HG03097 (cell line): ENCODE measurements around the gene GP1BA.

Experiments
- ATAC-seq: cut with Tn5 transposase; IDR thresholded peaks from one replicate; pipeline ENCODE4 v1.9.1; 2021; ENCODE audit not compliant: unreplicated experiment, low FRiP score

Gene GP1BA

DNA sequence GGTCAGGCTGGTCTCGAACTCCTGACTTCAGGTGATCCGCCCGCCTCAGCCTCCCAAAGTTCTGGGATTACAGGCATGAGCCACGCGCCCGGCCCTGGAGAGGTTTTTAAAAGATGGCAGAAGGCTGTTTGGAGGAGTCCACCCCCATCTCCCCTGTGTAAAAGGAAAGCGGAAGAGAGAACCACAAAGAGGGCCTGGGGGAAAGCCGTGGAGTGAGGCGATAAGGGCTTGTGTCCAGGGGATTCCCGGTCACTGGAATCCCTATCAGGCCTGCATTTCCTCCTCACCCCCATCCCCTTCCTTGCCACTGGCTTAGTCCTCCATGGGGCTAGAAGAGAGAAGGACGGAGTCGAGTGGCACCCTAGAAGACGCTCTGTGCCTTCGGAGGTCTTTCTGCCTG lies at the start of gene GP1BA:
Gene GP1BA (plus strand): TSS at position 315 of the 400 bp plus-strand sequence. CDS start 328 bp downstream, outside the sequence.
- ATAC-seq: no peak

GRCh38 chr17:4884489-4884888 lies 47.6 kb upstream of the GP1BA start:
- no peak for ATAC-seq

GRCh38 chr17:4886830-4887229 lies 45.2 kb upstream of the GP1BA start:
- no peak for ATAC-seq

GRCh38 chr17:4887581-4887980 lies 44.5 kb upstream of the GP1BA start:
- no peak for ATAC-seq

DNA sequence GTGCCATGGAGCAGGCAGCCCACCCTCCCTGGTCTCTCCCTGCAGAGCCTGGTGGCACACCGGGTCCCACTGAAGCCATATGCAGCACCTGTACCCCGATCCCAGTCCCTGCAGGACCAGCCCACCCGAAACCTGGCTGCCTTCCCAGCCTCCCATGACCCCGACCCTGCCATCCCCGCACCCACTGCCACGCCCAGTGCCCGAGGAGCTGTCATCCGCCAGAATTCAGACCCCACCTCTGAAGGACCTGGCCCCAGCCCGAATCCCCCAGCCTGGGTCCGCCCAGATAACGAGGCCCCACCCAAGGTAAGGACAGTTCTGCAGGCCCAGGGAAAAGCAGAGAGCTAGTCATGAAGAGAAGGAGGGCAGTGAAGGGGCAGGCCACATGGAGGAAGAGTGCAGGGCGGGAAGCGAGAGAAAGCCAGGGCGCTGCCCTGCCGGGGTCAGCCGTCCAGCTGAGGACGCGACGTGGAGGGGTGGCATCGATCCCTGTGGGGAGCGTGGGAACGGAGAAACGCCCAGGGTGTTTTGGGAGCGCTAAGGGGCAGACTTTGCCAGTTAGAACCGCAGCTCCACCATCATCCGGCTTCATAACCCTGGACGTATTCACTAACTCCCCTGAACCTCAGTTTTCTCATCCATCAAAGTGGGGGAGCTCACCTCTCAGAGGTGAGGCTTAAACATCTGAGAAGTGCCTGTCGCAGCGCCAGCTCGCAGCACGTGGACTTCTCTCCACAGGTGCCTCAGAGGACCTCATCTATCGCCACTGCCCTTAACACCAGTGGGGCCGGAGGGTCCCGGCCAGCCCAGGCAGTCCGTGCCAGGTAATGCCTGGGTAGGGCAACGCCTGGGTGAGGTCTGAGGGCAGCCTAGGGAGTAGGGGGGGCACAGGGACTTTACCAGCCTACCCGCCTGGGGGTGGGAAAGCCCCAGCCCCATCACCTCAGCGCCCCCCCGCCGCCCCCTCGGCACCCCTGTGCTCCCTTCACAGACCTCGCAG lies 40.4 kb upstream of the GP1BA start:
- no peak for ATAC-seq

DNA sequence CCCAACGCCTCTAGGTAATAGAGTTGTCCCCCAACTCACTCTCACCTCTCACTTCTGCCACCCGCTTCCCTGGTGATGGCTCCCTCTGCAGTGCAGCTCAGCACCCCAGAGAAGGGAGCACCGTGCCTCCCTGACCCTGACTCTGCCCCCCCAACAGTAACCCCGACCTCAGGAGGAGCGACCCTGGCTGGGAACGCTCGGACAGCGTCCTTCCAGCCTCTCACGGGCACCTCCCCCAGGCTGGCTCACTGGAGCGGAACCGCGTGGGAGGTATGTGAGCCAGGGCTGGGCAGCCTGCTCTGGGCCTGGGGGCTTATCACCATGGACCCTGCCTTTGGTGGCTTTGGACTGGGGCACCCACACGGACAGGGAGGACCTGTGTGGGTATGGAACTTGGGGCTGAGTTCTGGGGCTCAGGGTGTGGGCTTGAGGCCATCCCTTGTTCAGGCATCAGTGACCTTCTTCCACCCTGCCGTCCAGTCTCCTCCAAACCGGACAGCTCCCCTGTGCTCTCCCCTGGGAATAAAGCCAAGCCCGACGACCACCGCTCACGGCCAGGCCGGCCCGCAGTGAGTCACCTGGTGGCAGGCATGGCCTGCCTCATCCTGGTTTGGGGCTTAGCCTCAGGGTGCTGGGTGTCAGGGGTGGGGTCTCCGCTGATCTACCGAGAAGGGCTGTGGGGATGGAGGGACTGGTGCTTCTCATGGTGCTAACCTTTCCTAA lies 39.4 kb upstream of the GP1BA start:
- no peak for ATAC-seq

- no peak for ATAC-seq
Measured at GRCh38 chr17:4893272-4893671, 38.8 kb upstream of the GP1BA start.

- ATAC-seq: no peak
Measured at GRCh38 chr17:4893721-4894560, 38.1 kb upstream of the GP1BA start.

DNA sequence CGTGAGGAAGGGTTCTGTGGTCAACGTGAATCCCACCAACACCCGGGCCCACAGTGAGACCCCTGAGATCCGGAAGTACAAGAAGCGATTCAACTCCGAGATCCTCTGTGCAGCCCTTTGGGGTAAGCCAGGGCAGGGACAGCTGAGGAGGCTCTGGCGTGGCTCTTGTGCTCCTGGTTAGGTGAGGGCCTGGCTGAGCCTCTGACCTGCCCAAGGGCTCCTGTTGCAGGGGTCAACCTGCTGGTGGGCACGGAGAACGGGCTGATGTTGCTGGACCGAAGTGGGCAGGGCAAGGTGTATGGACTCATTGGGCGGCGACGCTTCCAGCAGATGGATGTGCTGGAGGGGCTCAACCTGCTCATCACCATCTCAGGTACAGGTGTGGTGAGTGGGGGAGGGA lies 37.0 kb upstream of the GP1BA start:
- ATAC-seq: no peak

DNA sequence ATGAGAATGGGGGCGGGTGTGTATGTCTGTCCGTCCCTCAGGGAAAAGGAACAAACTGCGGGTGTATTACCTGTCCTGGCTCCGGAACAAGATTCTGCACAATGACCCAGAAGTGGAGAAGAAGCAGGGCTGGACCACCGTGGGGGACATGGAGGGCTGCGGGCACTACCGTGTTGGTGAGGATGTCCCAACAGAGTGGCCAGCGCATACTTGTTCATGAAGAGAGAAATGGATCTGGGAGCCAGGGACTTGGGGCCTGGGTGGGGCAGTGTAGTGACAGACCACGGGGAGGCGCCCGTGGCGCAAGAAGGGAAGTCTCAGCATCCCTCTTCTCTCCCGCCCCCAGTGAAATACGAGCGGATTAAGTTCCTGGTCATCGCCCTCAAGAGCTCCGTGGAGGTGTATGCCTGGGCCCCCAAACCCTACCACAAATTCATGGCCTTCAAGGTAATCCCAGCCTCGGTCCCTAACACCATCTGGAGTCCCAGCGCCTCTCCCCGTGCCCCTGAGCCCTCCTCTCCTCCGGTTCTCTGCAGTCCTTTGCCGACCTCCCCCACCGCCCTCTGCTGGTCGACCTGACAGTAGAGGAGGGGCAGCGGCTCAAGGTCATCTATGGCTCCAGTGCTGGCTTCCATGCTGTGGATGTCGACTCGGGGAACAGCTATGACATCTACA lies 36.3 kb upstream of the GP1BA start:
- ATAC-seq: no peak

DNA sequence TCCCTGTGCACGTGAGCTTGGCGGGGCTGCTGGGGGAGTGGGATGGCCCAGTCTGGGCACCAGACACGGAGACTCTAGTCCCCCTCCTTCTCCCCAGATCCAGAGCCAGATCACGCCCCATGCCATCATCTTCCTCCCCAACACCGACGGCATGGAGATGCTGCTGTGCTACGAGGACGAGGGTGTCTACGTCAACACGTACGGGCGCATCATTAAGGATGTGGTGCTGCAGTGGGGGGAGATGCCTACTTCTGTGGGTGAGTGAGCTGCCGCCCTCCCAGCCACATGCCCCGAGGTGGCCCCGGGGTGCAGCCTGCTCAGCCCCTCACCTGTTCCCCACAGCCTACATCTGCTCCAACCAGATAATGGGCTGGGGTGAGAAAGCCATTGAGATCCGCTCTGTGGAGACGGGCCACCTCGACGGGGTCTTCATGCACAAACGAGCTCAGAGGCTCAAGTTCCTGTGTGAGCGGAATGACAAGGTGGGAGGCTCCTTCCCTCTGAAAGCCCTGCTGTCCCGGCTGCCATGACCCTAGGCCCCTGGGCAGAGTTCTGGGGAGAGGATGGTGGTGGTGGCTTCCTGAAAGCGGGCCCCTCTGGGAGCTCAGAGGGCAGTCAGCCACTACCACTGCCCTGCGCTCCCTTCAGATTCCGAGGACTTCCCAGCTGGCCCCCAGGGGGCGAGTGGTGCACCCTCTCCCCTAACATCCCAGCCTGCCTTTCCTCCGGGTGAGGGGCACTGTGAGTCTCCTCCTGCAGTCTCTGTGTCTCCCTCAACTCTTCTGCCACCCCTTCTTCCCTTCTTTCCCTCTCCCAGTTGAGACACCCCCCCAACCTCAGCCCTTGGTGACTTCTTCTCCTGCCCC lies 35.5 kb upstream of the GP1BA start:
- ATAC-seq: no peak

DNA sequence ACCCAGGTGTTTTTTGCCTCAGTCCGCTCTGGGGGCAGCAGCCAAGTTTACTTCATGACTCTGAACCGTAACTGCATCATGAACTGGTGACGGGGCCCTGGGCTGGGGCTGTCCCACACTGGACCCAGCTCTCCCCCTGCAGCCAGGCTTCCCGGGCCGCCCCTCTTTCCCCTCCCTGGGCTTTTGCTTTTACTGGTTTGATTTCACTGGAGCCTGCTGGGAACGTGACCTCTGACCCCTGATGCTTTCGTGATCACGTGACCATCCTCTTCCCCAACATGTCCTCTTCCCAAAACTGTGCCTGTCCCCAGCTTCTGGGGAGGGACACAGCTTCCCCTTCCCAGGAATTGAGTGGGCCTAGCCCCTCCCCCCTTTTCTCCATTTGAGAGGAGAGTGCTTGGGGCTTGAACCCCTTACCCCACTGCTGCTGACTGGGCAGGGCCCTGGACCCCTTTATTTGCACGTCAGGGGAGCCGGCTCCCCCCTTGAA lies 34.8 kb upstream of the GP1BA start:
- no peak for ATAC-seq

- ATAC-seq: no peak
Measured at GRCh38 chr17:4897785-4898184, 34.3 kb upstream of the GP1BA start.

- no peak for ATAC-seq
Measured at GRCh38 chr17:4898351-4898750, 33.7 kb upstream of the GP1BA start.

- no peak for ATAC-seq
Measured at GRCh38 chr17:4898927-4899326, 33.1 kb upstream of the GP1BA start.

GRCh38 chr17:4899341-4900230 lies 32.5 kb upstream of the GP1BA start, which contains the start of gene C17orf107:
Gene C17orf107 (plus strand): TSS chr17:4899536. CDS start chr17:4899763, 227 bp downstream.
- no peak for ATAC-seq

DNA sequence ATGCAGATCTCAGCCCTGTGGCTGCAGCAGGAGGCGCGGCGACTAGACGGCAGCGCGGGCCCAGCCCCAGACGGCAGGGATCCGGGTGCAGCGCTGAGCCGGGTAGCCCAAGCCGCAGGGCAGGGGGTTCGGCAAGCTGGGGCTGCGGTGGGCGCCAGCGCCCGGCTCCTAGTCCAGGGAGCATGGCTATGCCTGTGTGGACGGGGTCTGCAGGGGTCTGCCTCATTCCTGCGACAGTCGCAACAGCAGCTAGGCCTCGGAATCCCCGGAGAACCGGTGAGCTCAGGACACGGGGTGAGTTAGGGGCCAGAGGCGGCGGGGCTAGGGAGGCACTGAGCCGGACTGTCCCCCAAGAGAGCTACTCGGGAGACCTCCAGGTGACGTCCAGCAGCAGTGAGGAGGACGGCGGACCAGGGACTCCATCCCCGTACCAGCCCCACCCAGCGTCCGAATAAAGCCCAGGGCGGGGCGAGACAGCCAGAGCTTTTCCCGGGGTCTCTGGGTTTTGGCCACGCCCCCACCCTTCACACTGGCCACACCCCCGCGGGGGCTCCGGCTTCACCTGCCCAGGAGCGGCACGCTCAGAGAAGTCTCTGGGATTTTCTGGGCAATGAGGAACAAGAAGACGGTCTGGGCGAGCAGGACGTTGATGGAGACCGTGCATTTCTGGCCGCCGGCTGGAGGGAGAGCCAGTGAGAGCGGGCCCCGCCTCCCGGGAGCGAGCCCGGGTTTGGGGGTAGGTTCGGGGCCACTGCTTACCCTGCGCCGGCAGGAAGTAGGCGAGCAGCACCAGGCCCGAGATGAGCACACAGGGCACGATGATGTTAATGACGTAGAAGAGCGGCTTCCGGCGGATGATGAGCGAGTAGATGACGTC lies 31.6 kb upstream of the GP1BA start:
- ATAC-seq: no peak
